GM12801 (cell line): ENCODE results near the gene OR11L1.

Experiments used
- TF ChIP-seq, protein P1 (sequence below): IDR thresholded peaks from one replicate; pipeline ENCODE4 v1.5.1; 2011; ENCODE audit warnings: control low read depth; ENCODE audit not compliant: insufficient read length; ENCODE audit errors: extremely low read depth

OR11L1 gene

GRCh38 chr1:247843411-247843810 is 1.7 kb upstream of the OR11L1 start:
- TF ChIP-seq, protein P1, sequence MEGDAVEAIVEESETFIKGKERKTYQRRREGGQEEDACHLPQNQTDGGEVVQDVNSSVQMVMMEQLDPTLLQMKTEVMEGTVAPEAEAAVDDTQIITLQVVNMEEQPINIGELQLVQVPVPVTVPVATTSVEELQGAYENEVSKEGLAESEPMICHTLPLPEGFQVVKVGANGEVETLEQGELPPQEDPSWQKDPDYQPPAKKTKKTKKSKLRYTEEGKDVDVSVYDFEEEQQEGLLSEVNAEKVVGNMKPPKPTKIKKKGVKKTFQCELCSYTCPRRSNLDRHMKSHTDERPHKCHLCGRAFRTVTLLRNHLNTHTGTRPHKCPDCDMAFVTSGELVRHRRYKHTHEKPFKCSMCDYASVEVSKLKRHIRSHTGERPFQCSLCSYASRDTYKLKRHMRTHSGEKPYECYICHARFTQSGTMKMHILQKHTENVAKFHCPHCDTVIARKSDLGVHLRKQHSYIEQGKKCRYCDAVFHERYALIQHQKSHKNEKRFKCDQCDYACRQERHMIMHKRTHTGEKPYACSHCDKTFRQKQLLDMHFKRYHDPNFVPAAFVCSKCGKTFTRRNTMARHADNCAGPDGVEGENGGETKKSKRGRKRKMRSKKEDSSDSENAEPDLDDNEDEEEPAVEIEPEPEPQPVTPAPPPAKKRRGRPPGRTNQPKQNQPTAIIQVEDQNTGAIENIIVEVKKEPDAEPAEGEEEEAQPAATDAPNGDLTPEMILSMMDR = no peak

DNA sequence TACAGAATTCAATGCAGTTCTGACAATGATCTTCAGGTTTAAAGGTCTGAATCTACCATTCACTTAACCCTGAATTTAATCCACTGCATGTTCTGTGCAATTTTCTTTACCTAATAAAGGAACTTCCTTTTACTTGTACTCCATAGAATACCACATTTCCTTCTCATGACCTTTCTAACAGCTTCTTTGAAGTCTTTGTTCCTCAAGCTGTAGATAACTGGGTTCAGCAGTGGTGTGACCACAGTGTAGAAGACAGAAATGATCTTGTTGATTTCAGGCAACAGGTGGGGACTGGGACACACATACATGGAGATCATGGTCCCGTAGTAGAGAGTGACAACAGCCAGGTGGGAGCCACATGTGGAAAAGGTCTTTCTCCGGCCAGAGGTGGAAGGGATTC is 878 bp downstream of the OR11L1 start:
- TF ChIP-seq, protein P1 = no peak

DNA sequence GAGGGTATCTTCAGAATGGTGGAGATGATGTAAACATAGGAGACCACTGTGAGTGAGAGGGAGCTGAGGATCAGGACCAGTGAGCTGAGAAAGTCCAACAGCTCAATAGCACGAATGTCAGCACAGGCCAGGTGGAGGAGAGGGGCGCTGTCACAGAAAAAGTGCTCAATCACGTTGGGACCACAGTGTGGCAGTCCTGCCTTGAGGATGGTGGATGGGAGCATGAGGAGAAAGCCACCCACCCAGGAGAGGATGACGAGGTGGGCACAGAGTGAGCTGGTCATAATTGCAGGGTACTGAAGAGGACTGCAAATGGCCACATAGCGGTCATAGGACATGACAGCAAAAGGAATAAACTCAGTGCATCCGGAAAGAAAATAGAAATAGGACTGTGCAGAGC is 8.1 kb downstream of the OR11L1 start:
- TF ChIP-seq, protein P1 = no peak

DNA sequence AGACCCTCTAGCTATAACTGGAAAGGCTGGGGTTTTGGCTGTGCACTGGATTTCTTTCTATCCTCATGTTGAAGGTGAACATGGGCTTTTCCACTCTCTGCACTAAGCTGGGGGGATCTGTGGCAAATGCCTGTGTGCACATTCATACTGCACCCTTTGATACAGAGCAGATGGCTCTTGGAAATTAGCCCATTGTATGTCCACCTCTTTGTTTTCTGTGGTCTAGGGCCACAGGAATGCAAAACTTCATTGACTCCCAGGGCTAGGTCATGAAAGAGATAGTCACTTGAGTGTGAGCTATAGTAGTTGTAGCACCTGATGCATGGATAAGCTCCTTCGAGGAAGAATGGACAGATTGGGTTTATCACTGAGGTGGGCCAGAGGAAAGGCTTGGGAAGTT is 12.0 kb downstream of the OR11L1 start:
- TF ChIP-seq, protein P1 = no peak

DNA sequence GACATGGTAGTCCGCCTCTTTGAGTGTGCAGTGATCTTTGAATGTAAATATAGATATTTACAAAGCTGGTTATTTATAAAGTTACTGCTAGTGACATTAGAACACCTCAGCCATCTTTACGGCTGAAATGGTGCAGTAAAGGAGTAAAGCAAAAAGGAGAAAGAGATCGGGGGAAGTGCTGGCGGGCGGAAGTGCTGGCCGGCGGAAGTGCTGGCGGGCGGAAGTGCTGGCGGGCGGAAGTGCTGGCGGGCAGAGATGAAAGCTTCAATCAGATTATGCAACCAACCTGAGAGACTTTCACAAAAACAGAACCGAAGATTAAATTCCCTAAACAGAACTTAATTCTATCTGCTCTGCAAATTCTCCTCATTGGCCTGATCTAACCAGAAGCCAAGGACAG is 16.3 kb downstream of the OR11L1 start:
- TF ChIP-seq, protein P1 = no peak

- TF ChIP-seq, protein P1 = no peak
Observed at GRCh38 chr1:247824023-247824422, 17.7 kb downstream of the OR11L1 start, which contains the start of gene OR14A16. Gene OR14A16, minus strand, starts transcription at chr1:247824119. Its CDS starts 8,390 bp downstream, at chr1:247815729.

DNA sequence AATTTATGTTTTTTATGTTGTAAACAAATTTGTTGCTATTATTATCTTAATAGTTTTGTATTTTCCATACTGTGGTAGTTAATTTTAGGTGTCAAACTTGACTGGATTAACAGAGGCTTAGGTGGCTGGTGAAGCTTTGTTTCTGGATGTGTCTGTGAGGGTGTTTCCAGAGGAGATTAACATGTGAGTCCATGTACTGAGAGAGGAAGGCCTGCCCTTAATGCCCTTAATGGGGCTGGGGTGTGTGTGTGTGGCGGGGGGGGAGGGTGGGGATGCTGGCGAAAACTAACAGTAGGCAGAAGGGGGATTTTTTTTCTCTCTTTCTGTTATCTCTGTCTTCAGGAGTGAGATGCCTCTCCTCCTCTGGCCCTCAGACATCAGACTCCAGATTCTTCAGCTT is 19.6 kb downstream of the OR11L1 start:
- TF ChIP-seq, protein P1 = no peak

DNA sequence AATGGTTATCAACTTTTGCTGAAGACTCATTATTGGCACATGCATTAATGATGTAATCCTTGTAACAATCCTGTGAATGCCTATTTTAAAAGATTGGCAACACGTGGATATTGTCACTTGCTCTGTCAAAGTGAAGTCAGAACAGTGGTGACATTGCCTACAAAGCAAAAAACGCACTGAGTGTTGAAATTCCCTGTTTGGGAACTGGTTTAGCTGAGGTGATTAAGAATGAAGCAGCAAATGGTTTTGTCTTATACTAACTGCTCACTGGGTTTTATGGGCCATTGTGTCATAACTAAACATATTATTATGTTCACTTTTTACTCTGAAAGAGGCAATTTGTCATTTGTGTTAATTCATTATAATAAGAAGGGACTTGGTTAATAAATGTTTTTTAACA is 29.1 kb downstream of the OR11L1 start:
- TF ChIP-seq, protein P1 = no peak
